Measurements from ENCODE around the gene ATP1A2.

ATP1A2 gene

GRCh38 chr1:160186729-160187128 lies 71.2 kb downstream of the ATP1A2 start:
- DNase-seq, result no peak

- DNase-seq, result no peak
These were observed 71.8 kb downstream of the ATP1A2 start for GRCh38 chr1:160187407-160187806.

DNA sequence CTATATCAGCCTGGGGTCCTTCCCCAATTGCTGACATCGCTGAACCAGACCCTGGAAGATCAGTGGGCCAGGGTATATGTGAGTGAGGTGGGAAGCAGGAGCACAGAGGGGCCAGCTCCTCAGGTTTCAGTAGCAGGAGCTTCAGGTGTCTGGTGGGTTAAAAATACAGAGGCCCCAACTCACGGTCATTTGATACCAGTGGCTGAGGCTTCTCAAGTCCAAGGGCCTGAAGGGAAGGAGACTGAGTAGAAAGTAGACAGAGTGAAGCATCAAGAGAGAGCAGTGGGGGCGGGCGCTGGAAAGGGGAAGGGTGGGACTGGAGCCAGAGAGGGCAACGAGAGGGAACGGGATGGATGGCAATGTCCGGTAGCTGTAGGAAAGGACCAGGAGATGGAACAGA lies 72.8 kb downstream of the ATP1A2 start:
- DNase-seq, result no peak

DNA sequence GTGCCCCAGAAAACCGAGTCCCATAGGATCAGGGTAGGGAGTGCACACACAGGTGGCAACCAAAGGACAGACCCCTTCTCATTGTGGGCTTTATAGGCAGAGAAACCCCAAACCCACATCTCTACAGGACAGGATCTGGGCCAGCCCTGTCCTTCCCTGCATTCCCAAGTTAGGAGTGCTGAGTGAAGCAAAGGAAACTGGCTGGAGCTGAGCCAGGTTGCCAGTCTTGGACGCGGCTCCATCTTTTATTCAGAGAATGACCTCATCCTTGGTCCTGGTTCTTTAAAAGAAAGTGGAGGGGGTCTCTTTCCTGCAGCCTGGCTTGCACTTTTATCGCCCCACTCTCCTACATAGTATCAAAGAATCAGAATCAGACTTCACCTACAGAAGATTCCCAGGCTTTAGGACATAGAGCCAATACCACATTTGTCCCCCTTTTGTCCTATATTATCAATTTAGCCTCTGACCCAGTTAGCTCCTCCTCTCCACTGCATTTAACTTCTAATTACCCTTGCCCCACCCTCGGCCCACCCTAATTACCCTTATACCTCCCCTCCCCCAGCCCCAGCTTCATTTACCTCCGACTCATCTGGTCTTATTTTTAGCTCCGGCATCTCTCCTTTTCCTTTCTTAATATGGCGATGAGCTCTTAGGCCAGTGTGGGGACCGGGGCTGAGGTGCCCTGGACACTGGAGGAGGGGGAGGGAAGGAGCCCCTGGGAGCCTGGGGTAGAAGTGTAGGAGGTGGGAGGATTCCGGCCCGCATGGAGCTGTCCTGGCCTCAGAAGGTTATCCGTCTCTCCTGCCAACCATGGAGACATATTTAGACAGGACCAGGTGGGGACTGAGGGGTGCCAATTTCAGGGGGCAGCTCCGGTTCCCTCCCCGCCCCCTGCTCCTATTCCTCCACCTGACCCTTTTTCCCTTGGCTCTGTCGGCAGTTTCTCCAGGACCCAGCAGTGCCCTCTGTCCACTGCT lies 74.4 kb downstream of the ATP1A2 start, which contains the start of gene CASQ1:
TSS of gene CASQ1 (plus strand) at position 927 of the 977 bp plus-strand sequence. CDS start 177 bp downstream, outside the sequence.
- DNase-seq, result no peak

GRCh38 chr1:160191756-160192155 lies 76.2 kb downstream of the ATP1A2 start:
- DNase-seq, result no peak

DNA sequence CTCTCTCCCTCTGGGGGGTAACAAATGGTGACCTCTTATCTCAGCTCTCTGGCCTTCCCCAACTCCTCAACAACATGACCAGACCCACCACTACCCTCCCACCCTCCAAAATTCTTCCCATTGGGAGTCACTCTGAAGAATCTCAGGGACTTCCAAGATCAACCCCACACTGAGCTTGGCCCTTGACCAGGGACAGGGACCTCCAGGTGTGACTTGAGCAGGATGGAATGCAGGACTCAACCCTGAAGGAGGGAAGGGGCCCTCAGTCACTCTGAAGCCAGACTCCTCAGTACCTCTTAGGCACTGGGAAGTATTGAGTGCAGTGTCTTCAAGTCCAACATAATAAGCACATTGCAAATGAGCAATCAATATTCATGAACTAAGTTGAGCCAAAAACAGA lies 76.7 kb downstream of the ATP1A2 start:
- DNase-seq, result no peak
